Muscle of arm (tissue), 12 donors: ENCODE measurements around the gene DNASE1L2. TPM values are rescaled to one million over a fixed set of nuclear protein-coding genes. Genes with fewer than 3 reads are reported as not detected.
A peak's percentile ranks its signal among the peaks of the same experiment; 100 is the strongest.

Experiments
- DNase-seq: peaks from one replicate; pipeline ENCODE4 v3.0.0-alpha.2; 2013
- polyA plus RNA-seq, 12 donors: library from polyadenylated mRNA; unstranded; fragments of 120-200 nt; gene quantifications; one replicate each; pipeline ENCODE4 v1.2.1, GENCODE V29; 2013; ENCODE audit not compliant: insufficient read length in 12 of 12

The DNASE1L2 gene
- polyA plus RNA-seq, 12 donors = 0.47 to 1.00 (median 0.72) TPM; not detected in 2

GRCh38 chr16:2267913-2268666 is 31.8 kb downstream of the DNASE1L2 start, which contains the start of gene RNPS1:
TSS of gene RNPS1 (minus strand) at chr16:2268126. CDS start at chr16:2264643, 3,483 bp downstream.
- peak; percentile 99 for DNase-seq

- DNase-seq = no peak
Measured at GRCh38 chr16:2270070-2270462, 33.8 kb downstream of the DNASE1L2 start.

- no peak for DNase-seq
Measured at GRCh38 chr16:2270588-2271470, 34.6 kb downstream of the DNASE1L2 start.

- no peak for DNase-seq
Measured at GRCh38 chr16:2271848-2272461, 35.7 kb downstream of the DNASE1L2 start.

- no peak for DNase-seq
Measured at GRCh38 chr16:2273484-2273883, 37.2 kb downstream of the DNASE1L2 start.

- DNase-seq = no peak
Measured at GRCh38 chr16:2273931-2274330, 37.7 kb downstream of the DNASE1L2 start.

GRCh38 chr16:2275476-2276367 is 39.5 kb downstream of the DNASE1L2 start:
- DNase-seq = no peak

GRCh38 chr16:2276368-2277195 is 40.3 kb downstream of the DNASE1L2 start:
- no peak for DNase-seq

- DNase-seq = no peak
Measured at GRCh38 chr16:2277466-2278271, 41.4 kb downstream of the DNASE1L2 start.

GRCh38 chr16:2278272-2278608 is 42.0 kb downstream of the DNASE1L2 start:
- no peak for DNase-seq

GRCh38 chr16:2278956-2279800 is 42.9 kb downstream of the DNASE1L2 start:
- DNase-seq = no peak

GRCh38 chr16:2280461-2280860 is 44.2 kb downstream of the DNASE1L2 start:
- DNase-seq = no peak

GRCh38 chr16:2280981-2281542 is 44.8 kb downstream of the DNASE1L2 start:
- DNase-seq = no peak

- no peak for DNase-seq
Measured at GRCh38 chr16:2282262-2282661, 46.0 kb downstream of the DNASE1L2 start.

GRCh38 chr16:2282866-2283555 is 46.8 kb downstream of the DNASE1L2 start:
- no peak for DNase-seq

- DNase-seq = no peak
Measured at GRCh38 chr16:2284001-2284770, 47.9 kb downstream of the DNASE1L2 start.
